Measurements from ENCODE around the gene TTC33. TPM values are rescaled to one million over a fixed set of nuclear protein-coding genes. Genes with fewer than 3 reads are reported as not detected.
"Not testable (repeated sequence)": the region's sequence is repeated elsewhere in the genome, so short reads cannot be mapped to it uniquely, and the experiment has no call there.

The TTC33 gene
- polyA plus RNA-seq, 1 donor: 20.3 TPM

DNA sequence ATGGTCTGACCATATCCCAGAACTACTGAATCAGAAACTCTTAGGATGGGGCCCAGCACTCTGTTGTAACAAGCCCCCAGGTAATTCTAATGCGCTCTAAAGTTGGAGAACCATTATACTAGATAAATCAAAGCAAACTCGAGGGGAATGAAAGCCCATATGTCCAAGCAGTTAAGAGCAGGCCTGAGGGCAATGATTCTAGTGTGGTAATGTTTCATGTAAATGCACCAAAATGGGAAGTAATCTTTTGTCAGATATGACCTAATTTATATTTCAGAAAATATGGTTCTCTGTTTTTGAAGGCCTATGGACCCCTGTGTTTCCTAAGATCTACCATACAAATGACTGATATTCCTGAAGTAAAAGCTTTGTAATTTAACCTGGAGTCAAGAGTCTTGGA, 184.0 kb downstream of the TTC33 start:
- no peak for DNase-seq (ENCODE audit: low read depth)

DNA sequence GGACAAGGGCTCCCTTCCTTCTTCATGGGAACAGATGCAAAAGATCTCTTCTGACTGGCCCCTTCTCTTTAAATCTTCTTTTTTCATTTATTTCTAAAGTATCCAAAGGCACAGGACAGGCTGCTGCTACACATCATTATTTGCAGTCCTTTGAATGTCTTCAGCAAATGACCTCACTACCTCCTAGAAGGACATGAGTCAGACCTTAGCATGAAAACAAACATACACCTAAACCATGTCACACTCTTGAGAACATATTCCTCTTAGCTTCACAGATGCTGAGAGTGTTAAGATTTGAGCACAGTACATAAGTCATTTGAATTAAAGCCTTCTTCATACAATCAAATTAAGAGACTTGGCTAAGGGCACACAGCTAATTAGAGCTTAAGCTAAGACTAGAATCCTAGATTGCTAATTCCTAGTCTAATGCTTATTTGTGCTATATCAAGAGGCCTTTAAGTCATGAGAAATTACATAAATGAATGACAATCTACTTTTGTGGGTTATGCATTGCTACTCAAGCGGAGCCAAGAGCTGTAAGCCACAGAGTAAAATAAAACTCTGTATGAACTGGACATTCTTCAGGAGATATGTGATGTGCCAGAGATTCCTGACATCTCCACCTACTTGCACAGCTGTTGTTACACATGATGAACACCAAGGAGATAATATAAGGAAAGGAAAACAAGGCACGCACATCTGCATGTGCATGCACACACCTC, 185.2 kb downstream of the TTC33 start:
- DNase-seq (ENCODE audit: low read depth): no peak

DNA sequence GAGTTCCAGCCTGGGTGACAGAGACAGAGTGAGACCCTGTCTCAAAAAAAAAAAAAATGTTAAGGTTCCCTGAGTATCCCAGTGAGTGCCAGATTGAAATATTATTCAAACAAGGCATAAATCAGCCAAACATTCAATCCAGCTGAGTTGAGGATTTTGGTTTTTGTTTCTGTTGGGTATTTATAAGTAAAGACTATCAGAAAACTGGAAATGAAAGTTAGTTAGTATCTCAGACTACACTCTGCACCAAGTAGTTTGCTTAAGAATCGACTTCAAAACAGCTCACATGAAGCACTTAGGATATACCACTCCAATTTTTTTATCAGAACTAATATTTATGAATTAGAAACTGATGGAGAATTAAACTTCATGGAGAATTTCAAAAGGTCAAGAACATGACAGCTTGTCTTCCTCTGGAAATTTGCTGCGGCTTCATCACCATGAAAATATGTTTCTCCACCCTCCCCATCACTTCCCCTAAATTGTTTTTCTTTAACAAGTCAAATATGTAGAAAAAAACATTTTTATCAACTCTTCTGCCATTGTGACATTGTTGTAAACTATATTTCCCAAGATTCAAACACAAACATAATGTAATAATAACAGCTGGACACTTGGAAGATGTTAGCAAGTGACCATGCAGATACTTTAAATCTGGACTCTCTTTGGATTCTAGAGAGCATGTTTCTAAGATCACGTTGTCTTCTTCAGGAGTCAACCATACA, 186.1 kb downstream of the TTC33 start:
- DNase-seq (ENCODE audit: low read depth): no peak

DNA sequence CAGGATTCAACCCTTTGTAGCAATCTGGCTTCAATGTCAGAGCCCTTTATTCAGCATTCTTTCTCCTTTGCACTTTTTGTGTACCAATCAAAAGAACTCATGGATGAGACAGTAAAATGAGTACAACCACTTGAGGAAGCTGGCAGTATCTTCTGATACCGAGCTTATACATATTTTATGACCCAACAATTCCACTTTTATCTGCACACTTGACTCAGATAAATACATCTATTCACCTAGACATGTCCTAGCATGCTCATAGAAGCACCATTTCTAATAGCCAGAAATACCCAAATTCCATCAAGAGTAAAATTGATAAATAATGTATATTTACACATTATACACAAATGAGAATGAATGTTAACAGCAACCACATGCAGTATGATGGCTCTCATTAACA, 187.2 kb downstream of the TTC33 start:
- DNase-seq (ENCODE audit: low read depth): no peak

DNA sequence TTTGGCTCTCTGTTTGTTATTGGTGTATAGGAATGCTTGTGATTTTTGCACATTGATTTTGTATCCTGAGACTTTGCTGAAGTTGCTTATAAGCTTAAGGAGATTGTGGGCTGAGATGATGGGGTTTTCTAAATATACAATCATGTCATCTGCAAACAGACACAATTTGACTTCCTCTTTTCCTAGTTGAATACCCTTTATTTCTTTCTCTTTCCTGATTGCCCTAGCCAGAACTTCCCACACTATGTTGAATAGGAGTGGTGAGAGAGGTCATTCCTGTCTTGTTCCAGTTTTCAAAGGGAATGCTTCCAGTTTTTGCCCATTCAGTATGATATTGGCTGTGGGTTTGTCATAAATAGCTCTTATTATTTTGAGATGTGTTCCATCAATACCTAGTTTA, 192.6 kb downstream of the TTC33 start:
- not testable (repeated sequence) for DNase-seq (ENCODE audit: low read depth)

DNA sequence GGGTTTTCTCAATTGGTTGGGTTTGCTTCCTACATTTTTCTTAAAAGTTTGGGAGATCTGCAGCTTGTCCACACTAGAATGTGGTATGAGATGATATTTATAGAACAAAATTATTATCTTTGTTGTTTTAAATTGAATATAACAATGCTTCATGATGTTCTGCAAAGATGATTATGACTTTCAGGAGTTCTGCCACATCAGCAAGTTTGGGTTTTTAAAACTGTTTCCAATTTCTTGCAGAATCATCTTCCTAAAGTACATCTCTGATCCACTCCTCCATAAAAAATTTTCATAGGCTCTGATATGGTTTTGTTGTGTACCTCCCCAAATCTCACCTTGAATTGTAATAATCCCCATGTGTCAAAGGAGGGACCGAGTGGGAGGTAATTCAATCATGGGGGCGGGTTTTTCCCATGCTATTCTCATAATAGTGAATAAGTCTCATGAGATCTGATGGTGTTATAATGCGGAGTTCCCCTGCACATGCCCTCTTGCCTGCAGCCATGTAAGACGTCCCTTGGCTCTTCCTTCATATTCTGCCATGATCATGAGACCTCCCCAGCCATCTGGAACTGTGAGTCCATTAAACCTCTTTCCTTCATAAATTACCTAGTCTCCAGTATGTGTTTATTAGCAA, 195.2 kb downstream of the TTC33 start:
- DNase-seq (ENCODE audit: low read depth): no peak

DNA sequence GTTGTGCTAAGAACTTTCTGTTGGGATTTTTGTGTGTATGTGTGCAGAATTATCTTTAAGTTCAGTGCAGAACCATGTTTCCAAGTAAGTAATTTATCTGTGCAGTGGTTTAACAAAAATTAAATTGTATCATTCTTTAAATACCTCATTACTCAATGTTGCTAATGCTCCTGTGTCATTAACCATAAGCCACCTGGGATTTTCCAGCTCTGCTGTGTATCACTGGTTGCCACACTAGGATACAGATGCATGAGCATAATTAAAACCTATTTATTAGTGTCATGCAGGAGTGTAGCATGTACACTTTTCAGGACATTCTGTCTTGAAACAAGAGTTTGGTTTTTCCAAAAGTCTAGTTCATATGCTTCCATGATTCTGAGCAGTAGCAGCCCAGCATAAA, 196.5 kb downstream of the TTC33 start:
- no peak for DNase-seq (ENCODE audit: low read depth)

DNA sequence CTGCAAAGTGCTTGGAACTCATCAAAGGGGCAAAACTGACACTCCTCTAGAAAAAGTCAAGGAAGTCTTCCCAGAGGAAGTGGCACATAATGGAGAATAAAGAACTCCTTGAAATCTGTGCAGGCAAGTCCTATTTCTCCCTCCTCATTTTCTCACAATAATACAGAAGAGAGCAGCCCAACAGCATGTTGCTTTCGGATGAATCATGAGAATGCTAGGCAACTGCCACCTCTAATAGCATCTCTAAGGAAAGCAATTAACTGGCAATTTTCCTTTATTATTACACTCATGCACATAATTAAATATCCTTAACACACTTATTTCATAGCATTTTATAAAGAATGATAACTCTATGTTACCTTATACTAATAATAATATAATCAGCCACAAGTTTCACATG, 198.3 kb downstream of the TTC33 start:
- DNase-seq (ENCODE audit: low read depth): no peak

DNA sequence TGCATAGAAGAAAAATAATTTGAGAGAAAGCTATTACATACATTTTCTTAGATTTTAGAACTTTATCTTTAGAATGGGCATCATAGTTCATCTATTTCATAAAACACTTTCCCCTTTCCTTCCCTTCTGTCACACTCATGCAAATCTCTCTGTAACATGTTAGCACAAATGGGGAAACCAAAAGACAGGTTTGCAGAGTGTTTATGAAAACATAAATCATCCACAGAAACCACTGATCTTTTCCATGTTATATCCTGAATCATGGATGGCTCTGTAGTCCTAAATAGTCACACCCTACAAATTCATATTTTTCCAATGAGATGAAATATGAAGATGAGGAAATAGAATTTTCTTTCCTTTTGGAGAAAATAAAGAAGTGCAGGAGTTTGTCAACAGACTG, 198.9 kb downstream of the TTC33 start:
- no peak for DNase-seq (ENCODE audit: low read depth)

DNA sequence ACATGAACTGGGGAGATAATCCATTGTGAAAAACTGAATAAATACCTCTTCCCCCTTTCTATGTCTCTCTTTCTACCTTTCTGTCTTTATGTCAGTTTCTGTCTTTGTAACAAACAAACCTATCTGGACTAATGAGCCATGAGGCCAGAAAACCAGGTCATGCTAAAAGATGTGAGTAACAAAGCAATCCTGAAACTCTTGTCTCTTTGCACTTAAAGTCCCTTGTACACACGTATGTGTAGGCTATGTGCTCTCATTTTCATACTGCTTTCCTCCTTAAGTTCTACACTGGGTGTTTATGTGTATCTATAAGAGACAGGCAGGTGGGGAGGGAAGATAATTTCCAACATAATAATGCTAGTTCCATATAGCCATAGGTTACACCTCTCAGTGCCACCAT, 199.9 kb downstream of the TTC33 start:
- no peak for DNase-seq (ENCODE audit: low read depth)

DNA sequence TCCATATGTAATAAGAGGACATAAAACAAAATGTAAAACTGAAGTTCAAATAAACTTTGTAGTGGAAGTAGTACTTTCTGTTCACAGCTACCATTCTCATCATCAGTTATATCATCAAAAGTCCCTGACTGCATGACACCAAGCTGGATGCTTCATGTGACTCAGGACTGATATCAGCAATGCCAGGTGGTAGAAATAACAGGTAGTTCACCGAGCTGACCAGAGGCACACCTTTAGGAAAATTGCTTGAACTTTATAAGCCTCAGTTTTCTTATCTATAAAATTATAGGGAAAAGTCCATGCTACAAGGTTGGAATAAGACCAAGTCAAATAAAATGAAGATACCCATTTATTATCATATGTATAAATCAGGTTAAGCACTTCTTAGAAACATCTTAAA, 200.9 kb downstream of the TTC33 start:
- DNase-seq (ENCODE audit: low read depth): no peak

DNA sequence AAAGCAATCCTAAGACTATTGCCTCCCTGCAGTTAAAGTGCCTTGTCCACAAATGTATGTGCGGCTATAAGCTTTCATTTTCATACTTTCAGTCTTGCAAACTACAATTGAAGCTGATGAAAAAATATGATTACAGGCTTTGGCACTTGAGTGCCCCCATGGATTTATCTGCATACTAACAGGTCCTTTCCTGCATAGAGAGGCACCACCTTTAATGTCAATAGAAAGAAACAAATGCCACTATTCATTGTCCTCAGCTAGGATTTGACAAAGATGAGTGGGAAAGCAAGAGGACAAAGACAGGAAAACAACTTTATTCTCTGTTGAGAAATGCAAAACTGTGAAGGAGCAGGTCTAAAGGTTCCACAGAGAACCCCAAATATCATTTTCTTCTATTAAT, 201.7 kb downstream of the TTC33 start:
- DNase-seq (ENCODE audit: low read depth): no peak

DNA sequence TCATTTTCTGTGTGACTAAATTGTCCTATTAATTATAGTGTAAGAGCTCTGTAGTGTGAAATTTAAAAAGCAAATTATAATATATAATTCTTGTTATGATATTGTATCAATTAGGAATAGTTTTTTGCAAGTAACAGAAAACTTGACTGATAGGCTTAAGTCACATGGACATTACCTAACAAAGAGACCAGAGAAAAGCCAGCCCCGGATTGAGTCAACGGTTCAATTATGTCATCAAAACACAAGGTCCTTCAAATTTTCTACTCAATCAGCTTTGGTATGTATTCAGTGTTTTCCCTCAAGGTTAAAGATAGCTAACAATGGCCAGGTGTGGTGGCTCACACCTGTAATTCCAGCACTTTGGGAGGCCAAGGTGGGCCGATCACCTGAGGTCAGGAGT, 202.8 kb downstream of the TTC33 start:
- DNase-seq (ENCODE audit: low read depth): no peak

DNA sequence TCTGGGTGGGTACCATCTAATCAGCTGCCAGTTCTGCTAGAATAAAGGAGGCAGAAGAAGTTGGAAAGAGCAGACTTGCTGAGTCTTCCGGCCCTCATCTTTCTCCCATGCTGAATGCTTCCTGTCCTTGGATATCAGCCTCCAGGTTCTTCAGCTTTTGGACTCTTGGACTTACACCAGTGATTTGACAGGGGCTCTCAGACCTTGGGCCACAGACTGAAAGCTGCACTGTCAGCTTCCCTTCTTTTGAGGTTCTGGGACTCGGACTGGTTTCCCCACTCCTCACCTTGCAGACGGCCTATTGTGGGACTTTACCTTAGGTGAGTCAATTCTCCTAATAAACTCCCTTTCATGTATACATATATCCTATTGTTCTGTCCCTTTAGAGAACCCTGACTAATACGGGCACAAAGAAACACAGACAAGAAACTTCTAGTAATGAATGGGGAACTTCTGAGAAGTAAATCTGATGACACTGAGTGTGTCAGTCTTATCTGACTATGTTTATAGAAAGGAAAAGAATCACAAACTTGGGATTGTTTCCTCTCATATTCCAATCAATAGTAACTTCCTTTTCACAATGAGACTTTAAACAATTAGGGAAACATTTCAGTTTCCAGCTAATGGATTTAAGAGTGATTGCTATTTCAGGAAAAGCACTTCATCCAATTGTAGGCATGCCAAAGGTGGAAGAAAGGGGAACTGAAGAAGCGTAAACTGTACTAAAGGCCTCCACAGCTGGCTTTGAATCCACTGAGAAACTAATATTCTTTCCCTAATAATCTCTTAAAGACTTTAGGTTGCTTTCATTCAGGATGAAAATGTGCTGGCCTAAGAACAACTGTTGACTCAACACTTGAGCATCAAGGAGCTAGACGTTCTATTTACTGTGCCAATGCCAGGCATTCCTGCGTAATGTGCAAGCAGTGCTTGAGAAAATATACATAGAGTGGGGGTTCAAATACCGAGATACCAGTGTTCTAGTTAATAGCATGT, 204.0 kb downstream of the TTC33 start:
- no peak for DNase-seq (ENCODE audit: low read depth)

DNA sequence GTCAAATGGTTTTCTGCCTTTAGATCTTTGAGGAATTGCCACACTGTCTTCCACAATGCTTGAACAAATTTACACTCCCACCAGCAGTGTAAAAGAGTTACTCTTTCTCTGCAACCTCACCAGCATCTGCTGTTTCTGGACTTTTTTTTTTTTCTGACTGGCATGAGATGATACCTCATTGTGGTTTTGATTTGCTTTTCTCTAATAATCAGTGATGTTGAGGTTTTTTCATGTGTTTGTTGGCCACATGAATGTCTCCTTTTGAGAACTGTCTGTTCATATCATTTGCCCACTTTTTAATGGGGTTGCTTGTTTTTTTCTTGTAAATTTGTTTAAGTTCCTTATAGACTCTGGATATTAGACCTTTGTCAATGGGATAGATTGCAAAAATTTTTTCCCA, 205.3 kb downstream of the TTC33 start:
- DNase-seq (ENCODE audit: low read depth): no peak

DNA sequence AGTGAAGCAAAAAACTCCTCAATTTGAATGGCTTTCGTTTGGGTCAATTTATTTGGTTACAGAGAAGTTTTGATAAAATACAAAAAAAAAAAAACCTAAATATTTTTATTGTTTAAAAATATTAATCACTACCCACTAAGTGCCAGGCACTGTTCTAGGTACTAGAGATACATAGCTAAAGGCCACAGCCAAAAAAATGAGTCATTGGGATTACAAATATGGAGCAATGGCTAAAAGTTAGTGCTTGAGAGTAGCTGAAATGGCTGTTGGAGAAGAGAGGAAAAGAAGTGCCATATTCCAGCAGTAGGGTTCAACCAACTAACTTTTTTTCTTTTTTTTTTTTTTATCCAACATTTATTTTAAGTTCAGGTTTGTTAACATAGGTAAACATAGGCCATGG, 206.1 kb downstream of the TTC33 start:
- DNase-seq (ENCODE audit: low read depth): no peak

DNA sequence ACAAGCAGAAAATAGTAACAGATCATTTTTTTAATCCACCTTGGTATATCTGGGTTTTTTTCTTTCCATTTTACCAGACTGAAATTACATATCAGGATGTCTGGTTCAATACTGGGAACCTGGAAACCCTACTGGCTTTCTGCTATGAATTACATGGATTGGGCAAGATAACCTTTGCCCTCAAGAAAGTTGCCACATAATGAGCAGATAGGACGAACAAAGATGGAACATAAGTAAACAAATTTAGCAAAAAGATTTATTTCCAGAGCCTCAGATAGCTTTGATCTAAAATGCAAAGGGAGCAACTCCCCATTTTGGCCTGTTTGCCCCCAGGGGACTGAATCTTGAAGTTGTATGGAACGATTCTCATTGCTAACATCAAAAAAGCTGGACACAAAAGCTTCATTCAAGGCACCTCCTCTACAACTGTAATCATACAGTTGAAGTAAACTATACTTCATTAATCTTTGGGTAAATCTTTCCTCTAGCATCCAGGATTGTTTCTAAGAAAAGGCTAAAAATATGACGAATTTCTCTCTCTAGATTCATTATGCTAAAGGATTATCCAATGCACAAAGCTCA, 207.7 kb downstream of the TTC33 start:
- no peak for DNase-seq (ENCODE audit: low read depth)

DNA sequence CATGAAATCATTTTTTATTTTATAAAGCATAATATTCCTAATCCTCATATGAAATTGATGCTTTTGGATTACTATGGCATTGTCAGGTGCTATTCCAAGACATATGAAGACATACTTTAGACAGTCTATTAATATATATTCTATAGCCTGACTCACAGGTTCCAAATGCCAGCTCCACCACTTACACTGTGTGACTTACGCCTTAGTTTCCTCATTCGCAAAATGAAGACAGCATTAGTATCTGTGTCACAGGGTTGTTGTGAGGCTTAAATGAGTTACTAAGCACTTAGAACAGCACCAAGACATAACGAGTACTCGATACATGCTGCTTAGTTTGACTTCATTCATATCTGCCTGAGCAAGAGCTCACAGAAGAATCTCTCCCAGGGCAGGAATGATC, 208.2 kb downstream of the TTC33 start:
- no peak for DNase-seq (ENCODE audit: low read depth)

DNA sequence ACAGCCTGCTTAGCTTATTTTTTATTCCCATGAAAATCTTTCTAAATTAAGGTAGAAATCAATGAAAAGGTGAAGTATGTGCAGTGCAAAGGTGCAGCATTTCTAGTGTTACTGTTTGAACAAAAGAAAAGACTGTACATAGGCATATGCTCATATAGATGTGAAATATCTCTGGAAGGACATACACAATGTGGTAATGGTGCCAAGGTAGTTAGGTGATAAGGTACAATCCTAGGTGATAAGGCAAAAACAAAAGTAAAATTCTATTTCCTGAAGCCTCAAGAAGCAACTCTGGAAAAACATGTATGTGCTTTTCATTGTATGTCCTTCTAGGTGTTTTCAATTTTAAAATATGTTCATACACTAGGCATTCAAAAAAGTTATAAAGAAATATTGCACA, 215.5 kb downstream of the TTC33 start:
- no peak for DNase-seq (ENCODE audit: low read depth)

DNA sequence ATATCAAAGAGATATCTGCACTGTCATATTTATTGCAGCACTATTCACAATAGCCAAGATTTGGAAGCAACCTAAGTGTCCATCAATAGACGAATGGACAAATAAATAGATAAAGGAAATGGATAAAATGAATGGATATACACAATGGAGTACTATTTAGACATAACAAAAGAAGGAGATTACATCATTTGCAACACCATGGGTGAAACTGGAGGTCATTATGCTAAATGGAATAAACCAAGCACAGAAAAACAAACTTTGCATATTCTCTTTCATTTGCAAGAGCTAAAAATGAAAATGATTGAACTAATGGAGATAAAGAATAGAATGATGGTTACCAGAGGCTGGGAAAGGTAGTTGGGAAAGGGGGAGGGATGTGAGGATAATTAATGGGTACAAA, 231.1 kb downstream of the TTC33 start:
- no peak for DNase-seq (ENCODE audit: low read depth)

DNA sequence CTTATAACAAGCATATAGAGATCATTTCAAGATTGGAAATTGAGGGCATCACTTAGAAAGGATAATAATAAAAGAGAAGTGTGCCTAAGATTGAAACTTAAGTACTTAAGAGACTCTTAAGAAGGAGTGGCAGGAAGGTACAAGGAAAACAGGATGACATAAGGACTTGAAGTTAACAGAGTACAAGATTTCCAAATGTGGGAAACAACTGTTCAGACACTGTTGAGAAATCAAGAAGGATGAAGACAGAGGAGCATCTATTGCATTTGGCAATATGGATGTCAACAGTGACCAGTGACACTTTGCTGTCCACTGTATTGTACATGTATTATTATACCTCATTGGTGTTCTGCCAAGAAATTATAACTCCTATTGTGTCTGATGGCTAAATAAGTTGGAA, 233.8 kb downstream of the TTC33 start:
- no peak for DNase-seq (ENCODE audit: low read depth)

Measured in forelimb muscle (tissue), 1 donor.